ENCODE results near the gene KIAA0753. TPM values are rescaled to one million over a fixed set of nuclear protein-coding genes. Genes with fewer than 3 reads are reported as not detected.

KIAA0753 gene
- polyA plus RNA-seq, 1 donor, result 43.7 TPM

Other genes with a start within 250 kb of the KIAA0753 start
- gene AIPL1, start 205.6 kb downstream of the KIAA0753 start, polyA plus RNA-seq (ENCODE audit: insufficient read length), result 0.07 TPM
- 43.5 TPM for gene PIMREG, start 196.3 kb downstream of the KIAA0753 start, polyA plus RNA-seq (ENCODE audit: insufficient read length)
- 8.0 TPM for gene PITPNM3, start 84.2 kb downstream of the KIAA0753 start, polyA plus RNA-seq (ENCODE audit: insufficient read length)
- gene TXNDC17, start 349 bp upstream of the KIAA0753 start, polyA plus RNA-seq (ENCODE audit: insufficient read length), result 78.2 TPM
- gene MED31, start 10.9 kb upstream of the KIAA0753 start, polyA plus RNA-seq (ENCODE audit: insufficient read length), result 24.8 TPM
- gene C17orf100, start 11.1 kb upstream of the KIAA0753 start, polyA plus RNA-seq (ENCODE audit: insufficient read length), result 8.7 TPM
- 3.3 TPM for gene SLC13A5, start 72.7 kb upstream of the KIAA0753 start, polyA plus RNA-seq (ENCODE audit: insufficient read length)
- 18.8 TPM for gene XAF1, start 115.3 kb upstream of the KIAA0753 start, polyA plus RNA-seq (ENCODE audit: insufficient read length)
- gene FBXO39, start 135.5 kb upstream of the KIAA0753 start, polyA plus RNA-seq (ENCODE audit: insufficient read length), result 0.17 TPM
- gene TEKT1, start 191.0 kb upstream of the KIAA0753 start, polyA plus RNA-seq (ENCODE audit: insufficient read length), result 0.62 TPM

Measured in left kidney (tissue), 1 donor.